Stimulated activated CD4-positive, alpha-beta T cell treated with anti-CD3 and anti-CD28 coated beads, Interleukin-15, amount 100 ng/mL, for 1 hour (primary cell): ENCODE measurements around the gene RAB7A.
"Not testable (repeated sequence)": the region's sequence is repeated elsewhere in the genome, so short reads cannot be mapped to it uniquely, and the experiment has no call there.

Source experiments
- DNase-seq, 2 donors: peaks; one replicate each; pipeline ENCODE4 v3.0.0-alpha.2; 2020; ENCODE audit warnings: low read depth in 1 of 2, low spot score in 1 of 2

Gene RAB7A

DNA sequence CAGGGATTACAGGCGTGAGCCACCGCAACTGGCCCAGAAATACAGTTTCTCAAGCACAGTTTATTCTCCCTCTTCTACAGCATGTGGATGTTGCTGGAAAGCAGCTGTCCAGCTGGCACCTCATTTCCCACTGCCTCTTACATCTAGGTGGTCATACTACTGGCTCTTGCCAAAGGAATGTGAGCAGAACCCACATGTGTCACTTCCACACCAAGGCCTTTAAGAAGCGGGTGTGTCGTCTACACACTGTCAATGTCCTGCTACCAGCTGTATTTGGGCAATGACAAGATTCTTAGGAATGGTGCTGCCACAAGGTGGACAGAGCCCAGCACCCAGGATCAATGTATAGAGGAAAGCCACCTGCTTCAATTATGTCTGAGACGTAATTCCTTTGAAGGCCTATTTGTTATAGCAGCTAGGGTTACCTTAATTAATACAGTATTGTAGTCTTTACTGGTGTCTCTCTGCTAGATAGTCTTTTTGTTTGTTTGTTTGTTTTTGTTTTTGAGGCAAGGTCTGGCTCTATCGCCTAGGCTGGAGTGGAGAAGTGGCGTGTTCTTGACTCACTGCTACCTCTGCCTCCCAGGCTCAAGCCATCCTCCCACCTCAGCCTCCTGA is 15.1 kb upstream of the RAB7A start:
- no peak for DNase-seq

DNA sequence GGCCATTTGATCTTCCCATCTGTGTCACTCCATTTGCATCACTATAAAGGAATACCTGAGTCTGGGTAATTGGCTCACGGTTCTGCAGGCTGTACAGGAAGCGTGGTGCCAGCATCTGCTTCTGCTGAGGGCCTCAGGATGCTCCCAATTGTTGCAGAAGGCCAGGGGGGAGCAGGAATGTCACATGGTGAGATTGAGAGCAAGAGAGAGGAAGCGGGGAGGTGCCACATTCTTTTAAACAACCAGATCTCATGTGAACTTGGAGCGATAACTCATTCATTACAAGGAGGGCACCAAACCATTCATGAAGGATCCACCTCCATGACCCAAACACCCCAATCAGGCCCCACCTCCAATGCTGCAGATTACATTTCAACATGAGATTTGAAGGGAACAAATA is 13.1 kb upstream of the RAB7A start:
- no peak for DNase-seq

DNA sequence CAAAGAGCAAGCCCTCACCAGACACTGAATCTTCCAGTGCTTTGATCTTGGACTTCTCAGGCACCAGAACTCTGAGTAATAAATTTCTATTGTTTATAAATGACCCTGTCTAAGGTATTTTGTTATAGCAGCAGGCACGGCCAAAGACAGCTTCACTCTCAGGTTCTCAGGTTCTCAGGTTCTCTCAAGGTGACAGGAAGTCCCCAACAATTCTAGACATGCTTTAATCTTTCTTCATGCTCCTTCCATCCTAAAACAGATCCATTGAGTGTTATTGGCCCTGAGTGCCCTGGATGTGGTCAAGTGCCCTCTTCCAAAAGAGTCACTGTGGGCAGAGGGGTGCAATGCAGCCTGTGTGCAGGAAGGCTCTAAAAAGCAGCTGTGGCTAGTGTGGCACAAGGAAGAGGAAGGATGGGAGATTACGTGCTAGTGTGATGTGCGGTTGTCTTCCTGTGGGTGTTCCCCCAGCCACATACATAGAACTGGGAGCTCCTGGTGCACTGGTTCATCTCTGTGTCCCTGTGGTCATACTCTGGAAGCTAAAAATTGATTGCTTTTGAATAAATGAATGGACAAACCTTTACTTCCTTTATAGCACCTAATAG is 11.0 kb upstream of the RAB7A start:
- DNase-seq: no peak

DNA sequence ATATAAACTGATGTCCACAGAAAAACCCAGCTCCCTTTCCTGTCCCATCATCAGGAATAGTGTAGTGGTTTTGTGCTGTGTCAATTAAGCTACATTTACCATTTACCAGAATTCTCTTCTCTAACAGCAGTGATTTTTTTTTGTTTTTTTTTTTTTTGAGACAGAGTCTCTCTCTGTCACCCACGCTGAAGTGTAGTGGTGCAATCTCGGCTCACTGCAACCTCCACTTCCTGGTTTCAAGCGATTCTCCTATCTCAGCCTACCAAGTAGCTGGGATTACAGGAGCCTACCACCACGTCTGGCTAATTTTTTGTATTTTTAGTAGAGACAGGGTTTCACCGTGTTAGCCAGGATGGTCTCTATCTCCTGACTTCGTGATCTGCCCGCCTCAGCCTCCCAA is 7.1 kb upstream of the RAB7A start:
- DNase-seq: not testable (repeated sequence)

DNA sequence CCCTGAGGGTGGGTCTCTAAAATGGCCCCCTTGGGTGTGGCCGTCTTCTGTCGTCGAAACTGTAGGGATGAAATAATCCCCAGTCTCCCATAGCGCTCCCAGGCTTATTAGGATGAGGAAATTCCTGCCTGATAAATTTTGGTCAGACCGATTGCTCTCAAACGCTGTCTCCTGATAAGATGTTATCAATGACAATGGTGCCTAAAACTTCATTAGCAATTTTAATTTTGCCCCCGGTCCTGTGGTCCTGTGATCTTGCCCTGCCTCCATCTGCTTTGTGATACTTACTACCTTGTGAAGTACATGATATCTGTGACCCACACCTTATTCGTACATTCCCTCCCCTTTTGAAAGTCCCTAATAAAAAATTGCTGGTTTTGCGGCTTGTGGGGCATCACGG is 5.1 kb upstream of the RAB7A start:
- DNase-seq: no peak

DNA sequence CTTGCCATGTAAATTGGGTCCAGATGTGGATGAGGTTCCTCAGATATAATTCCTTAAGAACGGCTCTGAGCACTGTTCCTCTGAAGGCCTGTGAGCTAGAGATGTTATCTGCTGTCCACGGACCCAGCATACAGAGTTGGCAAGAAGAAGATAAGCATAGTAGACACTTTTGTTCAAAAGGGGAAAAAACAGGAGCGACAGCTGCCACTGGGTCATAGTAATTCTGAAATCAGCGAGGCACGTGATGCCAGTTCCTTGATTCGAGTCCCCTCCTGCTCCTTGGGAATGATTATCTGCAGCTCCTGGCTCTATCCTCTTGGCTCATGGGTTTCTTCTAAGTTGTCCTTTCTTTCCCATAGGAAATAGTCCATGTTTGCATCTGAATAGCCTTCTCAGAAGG is 2.5 kb upstream of the RAB7A start:
- no peak for DNase-seq

DNA sequence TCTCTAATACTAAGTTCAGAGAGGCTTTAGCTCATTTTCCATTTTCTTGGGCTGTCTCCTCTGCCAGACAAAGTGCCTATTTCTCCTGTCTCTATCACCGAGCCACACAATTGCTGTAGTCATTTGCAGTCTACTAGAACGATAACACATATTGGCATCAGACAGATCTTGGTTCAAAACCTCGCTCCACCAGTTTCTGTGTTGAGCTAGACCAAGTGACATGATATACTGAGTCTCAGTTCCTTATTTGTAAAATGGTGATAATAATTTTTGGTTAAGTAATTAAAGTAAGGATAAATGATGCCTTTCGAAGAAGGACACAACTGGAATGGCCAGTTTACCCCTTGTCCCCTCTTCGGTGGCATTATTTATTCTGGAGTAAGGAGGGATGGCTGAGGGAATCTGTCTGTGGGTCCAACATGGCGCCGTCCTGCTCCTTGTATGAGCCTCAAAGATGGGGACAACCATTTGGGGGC is 398 bp upstream of the RAB7A start:
- no peak for DNase-seq

DNA sequence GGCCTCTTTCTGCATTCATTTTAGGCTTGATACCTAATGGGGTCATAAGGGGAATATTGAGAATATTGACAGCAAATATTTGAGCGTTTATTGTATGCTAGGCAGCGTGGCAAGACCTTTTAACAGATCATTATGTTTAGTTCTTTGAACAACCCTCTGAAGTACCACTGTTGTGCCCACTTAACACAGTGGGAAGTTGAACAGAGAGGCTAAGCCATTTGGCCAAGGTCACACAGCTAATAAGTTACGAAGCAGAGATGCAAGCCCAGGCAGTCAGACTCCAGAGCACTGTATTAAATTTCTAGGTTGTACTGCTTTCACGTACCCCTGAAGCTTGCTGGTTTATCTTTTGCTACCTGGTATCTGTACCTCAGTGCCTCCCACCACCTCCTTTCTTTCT is 1.1 kb downstream of the RAB7A start:
- DNase-seq: no peak

DNA sequence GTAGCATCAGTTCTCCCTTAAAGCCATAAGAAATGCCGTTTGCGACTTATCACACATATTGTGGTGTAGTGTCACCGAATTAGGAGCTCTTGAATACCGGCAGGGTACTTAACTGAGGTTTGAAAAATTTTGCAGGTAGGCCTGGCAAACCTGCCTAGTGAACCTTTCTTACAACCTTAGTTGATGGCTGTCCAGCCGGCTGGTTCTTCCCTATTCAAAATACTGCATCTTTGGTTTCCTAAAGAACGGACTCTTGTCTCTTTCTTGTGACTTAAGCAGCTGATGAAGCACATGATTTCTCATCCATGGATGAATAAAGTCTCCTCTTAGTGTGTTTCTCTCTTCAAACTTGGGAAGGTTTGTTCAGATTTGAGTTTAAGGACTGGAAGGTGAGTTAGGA is 1.5 kb downstream of the RAB7A start:
- no peak for DNase-seq

DNA sequence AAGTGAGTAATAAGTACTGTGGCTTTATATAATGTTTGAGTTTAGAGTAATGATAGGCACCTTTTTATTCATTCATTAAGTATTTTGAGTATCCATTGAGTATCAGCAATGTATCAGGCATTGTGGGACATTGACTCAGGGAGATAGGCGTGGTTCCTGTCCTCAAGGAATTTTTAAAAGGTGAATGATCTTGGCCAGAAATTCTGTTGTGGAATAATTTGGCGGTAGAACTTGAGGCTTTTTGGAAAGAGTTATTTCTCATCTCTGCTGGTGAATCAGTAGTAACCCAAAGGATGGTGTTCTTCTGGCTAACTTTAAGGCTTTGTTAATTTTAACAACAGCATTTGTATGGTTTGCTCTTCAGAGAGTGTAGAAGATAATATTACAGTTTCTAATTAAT is 2.0 kb downstream of the RAB7A start:
- DNase-seq: no peak

DNA sequence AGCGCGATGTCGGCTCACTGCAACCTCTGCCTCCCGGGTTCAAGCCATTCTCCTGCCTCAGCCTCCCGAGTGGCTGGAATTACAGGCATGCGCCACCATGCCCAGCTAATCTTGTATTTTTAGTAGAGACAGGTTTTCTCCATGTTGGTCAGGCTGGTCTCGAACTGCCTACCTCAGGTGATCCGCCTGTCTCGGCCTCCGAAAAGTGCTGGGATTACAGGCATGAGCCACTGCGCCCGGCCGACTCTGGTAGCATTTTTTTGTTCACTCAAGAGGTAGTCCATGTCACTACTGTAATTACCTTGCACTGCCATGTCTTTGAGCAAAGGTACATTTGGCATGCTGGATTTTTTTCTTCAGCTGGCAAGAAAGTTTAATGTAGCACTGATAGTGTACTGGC is 2.5 kb downstream of the RAB7A start:
- DNase-seq: not testable (repeated sequence)

DNA sequence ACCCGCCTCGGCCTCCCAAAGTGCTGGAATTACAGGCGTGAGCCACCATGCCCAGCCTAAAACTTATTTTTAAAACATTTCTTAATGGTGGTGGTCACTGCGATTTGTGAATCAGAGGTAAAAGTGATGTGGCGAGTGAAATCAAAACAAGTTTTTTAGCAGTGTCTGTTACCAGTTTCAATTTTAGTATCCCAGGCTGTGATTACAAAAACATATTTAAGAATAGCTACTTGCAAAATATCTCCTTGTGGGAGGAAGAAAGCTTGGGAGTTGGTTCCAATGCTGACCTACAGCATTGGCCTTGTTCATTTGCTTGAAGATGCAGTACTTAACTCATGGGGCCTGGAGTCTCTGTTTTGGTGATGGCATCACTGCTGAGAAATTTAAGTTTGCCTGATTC is 4.5 kb downstream of the RAB7A start:
- no peak for DNase-seq

DNA sequence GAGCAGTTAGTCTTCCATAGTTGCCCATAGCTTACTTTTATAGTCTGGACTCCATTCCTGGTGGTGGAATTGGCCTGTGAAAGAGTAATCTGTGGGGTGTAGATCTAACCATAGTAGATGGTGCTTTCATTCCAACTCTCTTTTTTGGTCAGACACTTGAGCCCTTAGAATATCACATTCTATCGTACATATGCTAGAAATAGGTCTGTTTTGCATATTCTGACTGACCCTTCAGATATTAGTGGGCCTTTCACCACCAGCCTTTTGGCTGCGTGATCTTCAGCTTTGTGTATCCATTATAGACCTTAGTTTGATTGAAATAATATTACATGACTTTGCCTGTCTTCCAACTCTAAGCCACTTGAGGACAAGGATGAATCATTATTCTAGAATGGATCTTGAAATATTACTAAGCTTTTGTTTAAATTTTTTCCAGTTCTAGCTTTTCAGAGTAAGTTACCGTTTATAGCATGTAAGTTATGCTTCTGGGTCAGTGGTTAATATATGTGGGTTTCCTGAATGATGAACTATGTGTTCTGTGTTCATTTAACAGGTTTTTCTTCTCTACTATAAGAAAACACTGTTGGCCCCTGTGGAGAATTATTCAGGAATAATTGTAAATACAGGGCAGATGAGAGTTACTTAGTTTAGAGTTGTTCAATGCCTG is 8.7 kb downstream of the RAB7A start:
- no peak for DNase-seq

DNA sequence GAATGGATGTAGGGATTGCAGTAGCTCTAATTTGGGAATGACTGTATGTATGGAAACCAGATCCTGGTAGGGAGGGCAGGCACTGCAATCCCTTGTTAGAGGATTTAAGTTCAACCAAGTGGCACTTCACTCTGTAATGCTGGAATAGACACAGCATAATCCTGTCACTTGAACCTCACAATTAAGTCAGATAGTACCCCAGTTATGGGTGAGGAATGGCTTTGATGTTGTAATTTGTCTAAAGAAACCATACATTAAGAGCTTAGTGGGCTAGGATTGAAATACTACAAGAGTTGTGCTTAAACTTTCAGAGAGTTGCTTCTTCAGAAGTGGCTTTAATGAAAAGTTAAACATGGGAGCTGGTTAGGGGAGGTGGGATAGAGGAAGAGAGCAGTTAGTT is 9.3 kb downstream of the RAB7A start:
- DNase-seq: no peak

DNA sequence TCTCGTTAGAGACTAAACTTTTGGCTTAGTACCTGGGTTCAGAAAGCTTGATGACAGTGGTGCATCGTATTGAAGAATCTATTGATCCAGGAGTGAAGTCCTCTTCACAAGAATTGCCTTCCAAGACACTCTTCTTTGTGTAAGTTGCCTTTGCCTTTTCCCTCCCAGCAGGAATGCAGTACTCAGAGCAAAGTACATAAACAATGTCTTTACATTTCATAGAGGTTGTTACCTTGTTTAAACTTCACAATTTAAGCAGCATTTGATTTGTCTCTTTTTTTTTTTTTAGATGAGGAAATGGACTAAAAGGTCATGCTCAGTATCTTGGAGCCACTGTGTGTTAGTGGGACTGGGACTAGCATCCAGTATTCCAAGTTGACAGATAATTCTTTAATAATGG is 9.9 kb downstream of the RAB7A start:
- DNase-seq: no peak

DNA sequence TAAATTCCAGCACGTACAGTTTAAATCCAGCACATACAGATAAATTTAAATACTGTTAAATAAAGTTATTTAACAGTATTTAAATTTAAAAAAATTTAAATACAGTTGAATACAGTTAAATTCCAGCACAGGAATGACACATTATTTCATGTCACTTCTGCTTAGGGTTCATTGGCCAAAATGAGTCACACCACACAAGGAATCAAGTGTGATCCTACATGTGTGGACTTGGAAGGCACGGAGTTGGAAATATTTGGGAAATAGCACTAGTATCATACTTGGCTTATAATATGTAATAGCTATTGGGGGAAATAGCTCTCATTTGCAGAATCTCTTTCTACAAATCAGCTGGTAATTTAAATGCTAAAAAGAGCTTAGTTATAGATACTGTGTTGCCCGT is 10.6 kb downstream of the RAB7A start:
- no peak for DNase-seq

DNA sequence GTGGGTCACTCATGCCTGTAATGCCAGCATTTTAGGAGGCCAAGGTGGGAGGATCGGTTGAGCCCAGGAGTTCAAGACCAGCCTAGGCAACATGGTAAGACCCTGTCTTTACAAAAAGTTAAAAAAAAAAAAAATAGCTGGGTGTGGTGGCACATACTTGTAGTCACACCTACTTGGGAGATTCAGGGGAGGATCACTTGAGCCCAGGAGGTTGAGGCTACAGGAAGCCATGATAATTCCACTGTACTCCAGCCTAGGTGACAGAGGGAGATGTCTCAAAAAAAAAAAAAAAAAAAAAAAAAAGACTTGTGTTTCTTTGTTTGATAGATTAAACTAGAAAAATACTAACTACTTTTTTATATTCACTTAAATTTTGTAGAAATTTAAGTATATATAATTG is 14.6 kb downstream of the RAB7A start:
- DNase-seq: no peak

DNA sequence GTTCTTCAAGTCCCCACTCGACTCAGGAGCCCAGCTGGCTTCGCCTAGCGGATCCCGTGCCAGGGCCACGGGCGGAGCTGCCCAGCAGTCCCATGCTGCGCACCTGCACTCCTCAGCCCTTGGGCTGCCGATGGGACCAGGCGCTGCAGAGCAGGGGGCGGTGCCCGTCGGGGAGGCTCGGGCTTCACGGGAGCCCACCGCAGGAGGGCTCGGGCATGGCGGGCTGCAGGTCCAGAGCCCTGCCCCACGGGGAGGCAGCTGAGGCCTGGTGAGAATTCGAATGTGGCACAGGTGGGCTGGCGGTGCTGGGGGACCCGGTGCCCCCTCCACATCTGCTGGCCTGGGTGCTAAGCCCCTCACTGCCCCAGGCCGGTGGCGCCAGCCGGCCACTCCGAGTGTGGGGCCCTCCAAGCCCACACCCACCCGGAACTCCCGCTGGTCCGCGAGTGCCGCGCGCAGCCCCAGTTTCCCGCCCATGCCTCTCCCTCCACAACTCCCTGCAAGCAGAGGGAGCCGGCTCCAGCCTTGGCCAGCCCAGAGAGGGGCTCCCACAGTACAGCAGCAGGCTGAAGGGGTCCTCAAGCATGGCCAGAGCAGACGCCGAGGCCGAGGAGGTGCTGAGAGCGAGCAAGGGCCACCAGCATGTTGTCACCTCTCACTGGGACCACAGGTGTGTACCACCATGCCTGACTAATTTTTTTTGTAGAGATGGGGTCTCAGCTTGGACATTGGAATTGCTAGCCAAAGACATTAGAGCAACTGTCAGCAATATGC is 17.0 kb downstream of the RAB7A start:
- DNase-seq: no peak

DNA sequence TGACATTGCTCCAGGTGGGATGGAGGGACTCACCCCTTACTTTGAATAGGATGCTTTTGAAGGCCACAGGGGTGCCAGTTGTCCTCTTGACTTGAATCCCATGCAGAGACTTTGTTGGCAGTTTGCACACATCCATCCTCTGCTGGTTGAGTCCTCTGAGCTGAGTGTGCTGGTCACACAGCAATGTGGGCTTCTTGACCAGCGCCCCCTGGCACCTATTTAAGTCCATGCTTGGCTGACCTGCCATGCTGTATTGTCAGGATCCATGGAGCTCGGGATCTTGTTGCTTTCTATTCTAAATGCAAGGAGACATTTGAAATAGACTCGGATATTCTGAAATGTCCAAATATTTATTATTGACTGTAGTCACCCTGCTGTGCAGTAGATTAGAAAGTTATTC is 19.8 kb downstream of the RAB7A start:
- DNase-seq: no peak

DNA sequence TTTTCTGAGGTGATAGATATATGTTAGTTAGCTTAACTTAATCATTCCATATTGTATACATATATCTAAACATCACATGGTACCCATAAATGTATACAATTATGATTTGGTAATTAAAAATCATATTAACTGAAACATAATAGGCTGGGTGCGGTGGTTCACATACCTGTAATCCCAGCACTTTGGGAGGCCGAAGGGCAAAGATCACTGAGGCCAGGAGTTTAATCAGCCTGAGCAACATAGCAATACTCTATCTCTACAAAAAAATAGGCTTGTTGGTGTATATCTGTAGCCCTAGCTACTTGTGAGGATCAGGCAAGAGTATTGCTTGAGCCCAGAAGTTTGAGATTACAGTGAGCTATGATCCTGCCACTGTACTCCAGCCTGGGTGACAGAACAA is 20.9 kb downstream of the RAB7A start:
- DNase-seq: no peak

DNA sequence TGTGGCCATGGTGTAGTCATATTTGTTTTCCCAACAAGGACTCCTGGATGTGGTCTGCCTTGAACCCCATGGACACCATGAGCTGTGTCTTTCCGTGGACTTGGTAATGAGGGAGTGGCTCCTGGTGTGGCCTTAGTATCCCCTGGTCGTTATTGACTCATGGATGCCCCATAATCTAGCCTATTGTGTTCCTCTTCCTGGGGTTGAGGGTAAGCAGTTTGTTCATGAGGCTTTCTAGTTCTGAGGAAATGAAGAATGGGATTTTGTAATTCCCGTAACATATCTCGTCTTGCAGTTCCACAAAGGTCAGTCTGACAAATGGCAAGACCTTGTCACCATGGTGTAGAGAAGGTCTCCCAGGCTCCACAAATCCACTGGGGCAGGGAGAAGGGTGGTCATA is 22.6 kb downstream of the RAB7A start:
- DNase-seq: no peak

DNA sequence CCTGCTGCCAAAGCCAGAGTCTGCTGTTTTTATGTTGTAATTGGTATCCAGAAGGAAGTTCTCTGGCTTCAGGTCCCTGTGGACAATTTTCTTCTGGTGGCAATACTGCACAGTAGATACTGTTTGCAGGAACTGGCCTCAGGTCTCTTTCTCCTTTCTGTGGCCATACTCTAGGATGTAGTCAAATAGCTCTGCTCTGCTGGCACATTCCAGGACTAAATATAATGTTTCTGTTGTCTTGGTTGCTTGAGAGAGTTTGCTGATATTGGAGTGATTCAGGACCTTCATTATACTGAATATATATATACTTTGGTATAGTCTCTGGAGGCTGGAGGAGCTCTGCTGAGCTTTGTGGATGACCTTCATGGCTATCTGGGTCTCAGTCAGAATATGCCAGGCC is 23.1 kb downstream of the RAB7A start:
- DNase-seq: no peak
